ENCODE measurements around the gene GDF9. TPM values are rescaled to one million over a fixed set of nuclear protein-coding genes. Genes with fewer than 3 reads are reported as not detected.

GDF9 gene
- total RNA-seq, 1 experiment from 2014 or later, result 0.24 TPM

DNA sequence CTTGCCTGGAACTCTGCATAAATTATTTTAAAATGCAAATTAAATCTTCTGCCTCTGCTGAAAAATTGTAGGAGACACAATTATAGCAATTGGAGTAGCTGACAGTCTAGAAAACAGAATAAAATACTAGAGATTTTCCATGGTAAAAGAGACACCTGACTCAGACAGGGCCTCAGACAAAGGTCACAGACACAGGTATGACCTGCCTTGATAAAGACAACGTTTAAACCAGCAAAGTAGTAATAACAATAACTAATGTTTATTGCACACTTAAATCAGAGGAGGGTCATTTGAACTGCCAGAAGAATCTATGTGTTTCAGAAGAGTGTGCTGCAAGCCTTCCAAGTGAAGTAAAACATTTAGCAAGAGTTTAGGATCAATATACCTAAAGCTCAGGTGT lies 49.3 kb downstream of the GDF9 start:
- H2BK12ac ChIP-seq (ENCODE audit: insufficient read length, low read depth, low read length), result no peak overlapping the region
- no peak overlapping the region for H2BK15ac ChIP-seq (ENCODE audit: low read depth, low read length)
- no peak overlapping the region for H3T11ph ChIP-seq (ENCODE audit: low read length)
- H4K5ac ChIP-seq (ENCODE audit: insufficient read length, low read depth, low read length), result no peak overlapping the region
- H3K23ac ChIP-seq (ENCODE audit: insufficient read length, low read depth, low read length), result no peak overlapping the region
- H2AK5ac ChIP-seq (ENCODE audit: insufficient read length, low read length), result no peak overlapping the region
- H4K8ac ChIP-seq (replicated peaks; ENCODE audit: insufficient read length, low read depth, low read length), result no peak overlapping the region
- no peaks in the 10 kb centered on the region for H4K20me1 ChIP-seq (ENCODE audit: control insufficient read depth, insufficient read depth, insufficient read length)
- no peak overlapping the region for H3K14ac ChIP-seq (ENCODE audit: insufficient read depth, low read length)
- Mint-ChIP-seq H3K36me3 (ENCODE audit: insufficient read depth in 1 of 3, low read depth in 3 of 3) (peaks cover 0 to 4% (median 0%) of the 10 kb centered on the region in 3 experiments; a peak in 3 of 7 replicates), H3K4me3 (no peak overlapping the region), H3K9me3 (peaks cover 0 to 4% of the 10 kb centered on the region in 2 experiments; a peak in 3 of 5 replicates), H3K4me1 (peaks cover 9 to 20% of the 10 kb centered on the region in 2 experiments), H3K27ac (no peak overlapping the region), H3K27me3 (ENCODE audit: low read depth) (peaks cover 77% of the 10 kb centered on the region)
- no peaks in the 10 kb centered on the region for H3K4me1 ChIP-seq (ENCODE audit: insufficient read depth, low read length)
- no peak overlapping the region for H3K27ac ChIP-seq (ENCODE audit: insufficient read length, low read depth, low read length)
- no peak overlapping the region for H3K4ac ChIP-seq (ENCODE audit: low read depth, low read length)
- no peak overlapping the region for H3K18ac ChIP-seq (ENCODE audit: insufficient read length, low read depth, low read length)
- no peak overlapping the region for H3K56ac ChIP-seq (ENCODE audit: insufficient read length, low read depth, low read length)
- no peak overlapping the region for H2BK5ac ChIP-seq (ENCODE audit: insufficient read length, low read length)
- H2AFZ ChIP-seq (ENCODE audit: low read length), result no peak overlapping the region
- no peak for DNase-seq
- no peaks in the 10 kb centered on the region for H3K79me2 ChIP-seq (ENCODE audit: insufficient read depth, low read length)
- H3K4me2 ChIP-seq (ENCODE audit: insufficient read depth, insufficient read length, low read length), result no peak overlapping the region
- peaks cover 28% of the 10 kb centered on the region; the same call in 1 of the 2 replicates for H3K27me3 ChIP-seq (ENCODE audit: insufficient read depth, low read length)
- H2BK120ac ChIP-seq (ENCODE audit: low read depth, low read length, poor library complexity, severe bottlenecking), result no peak overlapping the region
- no peaks in the 10 kb centered on the region for H3K79me1 ChIP-seq (ENCODE audit: insufficient read depth, low read depth, low read length, poor library complexity, severe bottlenecking)
- H2BK20ac ChIP-seq (ENCODE audit: low read depth, low read length, poor library complexity, severe bottlenecking), result no peak overlapping the region
- H3K9me3 ChIP-seq (ENCODE audit: control insufficient read depth, low read depth, low read length), result no peaks in the 10 kb centered on the region
- no peak overlapping the region for H3K9ac ChIP-seq (ENCODE audit: extremely low read depth, insufficient read length, low read length)
- TF ChIP-seq, protein P1, sequence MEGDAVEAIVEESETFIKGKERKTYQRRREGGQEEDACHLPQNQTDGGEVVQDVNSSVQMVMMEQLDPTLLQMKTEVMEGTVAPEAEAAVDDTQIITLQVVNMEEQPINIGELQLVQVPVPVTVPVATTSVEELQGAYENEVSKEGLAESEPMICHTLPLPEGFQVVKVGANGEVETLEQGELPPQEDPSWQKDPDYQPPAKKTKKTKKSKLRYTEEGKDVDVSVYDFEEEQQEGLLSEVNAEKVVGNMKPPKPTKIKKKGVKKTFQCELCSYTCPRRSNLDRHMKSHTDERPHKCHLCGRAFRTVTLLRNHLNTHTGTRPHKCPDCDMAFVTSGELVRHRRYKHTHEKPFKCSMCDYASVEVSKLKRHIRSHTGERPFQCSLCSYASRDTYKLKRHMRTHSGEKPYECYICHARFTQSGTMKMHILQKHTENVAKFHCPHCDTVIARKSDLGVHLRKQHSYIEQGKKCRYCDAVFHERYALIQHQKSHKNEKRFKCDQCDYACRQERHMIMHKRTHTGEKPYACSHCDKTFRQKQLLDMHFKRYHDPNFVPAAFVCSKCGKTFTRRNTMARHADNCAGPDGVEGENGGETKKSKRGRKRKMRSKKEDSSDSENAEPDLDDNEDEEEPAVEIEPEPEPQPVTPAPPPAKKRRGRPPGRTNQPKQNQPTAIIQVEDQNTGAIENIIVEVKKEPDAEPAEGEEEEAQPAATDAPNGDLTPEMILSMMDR (conservative IDR thresholded peaks at IDR 0.05), result no peak
- H4K91ac ChIP-seq (ENCODE audit: insufficient read length, low read depth, low read length), result no peak overlapping the region
- H3K23me2 ChIP-seq (ENCODE audit: insufficient read length, low read depth, low read length, poor library complexity, severe bottlenecking), result no peaks in the 10 kb centered on the region
- WGBS (ENCODE audit: extremely low coverage, insufficient read length, low lambda C conversion rate), result no CpG with 5 or more reads among the region's 1 CpG
